NT2/D1 (cell line): ENCODE data around the gene HECW1.

ENCODE experiments used
- SUZ12 ChIP-seq: IDR thresholded peaks from 2 replicates; pipeline ENCODE4 v1.6.1; 2011; ENCODE audit not compliant: insufficient read length, insufficient read depth; ENCODE audit errors: extremely low read depth
- YY1 ChIP-seq: IDR thresholded peaks from 2 replicates; pipeline ENCODE4 v1.6.1; 2011; ENCODE audit not compliant: insufficient read length, insufficient read depth

- TF ChIP-seq YY1 (no peak), SUZ12 (no peak)
Measured at GRCh38 chr7:43140186-43140585, 27.7 kb downstream of the HECW1 start.
